PC-3 (cell line): ENCODE data around the gene ITGA7.

Experiments used
- EZH2 ChIP-seq: fragments of 300-600 bp; sonication (generic); IDR thresholded peaks from one replicate; pipeline ENCODE4 v1.6.1; 2017; ENCODE audit warnings: antibody characterized with exemption, mild to moderate bottlenecking, low read length; ENCODE audit not compliant: unreplicated experiment
- TF ChIP-seq, protein P1 (sequence below): fragments of 300-600 bp; sonication (generic); conservative IDR thresholded peaks from 2 replicates; pipeline ENCODE4 v1.5.1; 2017; ENCODE audit warnings: antibody characterized with exemption, low read depth, mild to moderate bottlenecking, low read length

DNA sequence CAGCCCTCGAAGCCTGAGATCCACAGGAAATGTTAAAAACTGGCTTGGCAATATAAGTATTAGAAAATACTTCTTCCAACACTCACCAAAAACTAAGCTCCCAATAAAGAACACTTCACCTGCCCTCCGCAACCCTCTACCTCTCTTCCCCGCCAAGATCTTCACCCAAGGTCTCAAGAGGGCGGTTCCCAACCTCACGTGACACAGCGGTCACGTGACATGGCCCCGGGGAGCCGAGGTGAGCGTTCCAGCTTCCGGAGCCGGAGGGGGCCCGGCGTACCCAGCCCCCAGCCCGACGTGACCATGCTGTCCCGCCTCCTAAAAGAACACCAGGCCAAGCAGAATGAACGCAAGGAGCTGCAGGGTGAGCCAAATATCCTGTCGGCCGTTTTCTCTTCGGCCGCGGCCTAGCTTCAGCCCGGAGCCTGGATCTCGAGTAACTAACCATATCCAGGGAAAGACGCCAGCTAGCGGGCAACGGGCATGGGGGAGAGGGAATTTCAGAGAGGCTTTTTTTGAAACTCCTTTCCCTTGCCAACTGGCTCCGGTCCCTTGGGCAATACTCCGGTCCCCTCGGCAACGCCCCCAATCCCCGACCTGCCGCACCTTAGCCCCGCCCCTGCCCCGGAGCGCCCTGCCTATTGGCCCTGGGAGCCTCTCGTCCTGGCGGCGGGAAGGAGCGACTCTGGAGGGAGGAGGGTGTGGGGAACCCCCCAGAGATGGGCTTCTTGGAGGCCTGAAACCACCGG, 8.3 kb upstream of the ITGA7 start, which contains the start of gene BLOC1S1:
- TF ChIP-seq, protein P1, sequence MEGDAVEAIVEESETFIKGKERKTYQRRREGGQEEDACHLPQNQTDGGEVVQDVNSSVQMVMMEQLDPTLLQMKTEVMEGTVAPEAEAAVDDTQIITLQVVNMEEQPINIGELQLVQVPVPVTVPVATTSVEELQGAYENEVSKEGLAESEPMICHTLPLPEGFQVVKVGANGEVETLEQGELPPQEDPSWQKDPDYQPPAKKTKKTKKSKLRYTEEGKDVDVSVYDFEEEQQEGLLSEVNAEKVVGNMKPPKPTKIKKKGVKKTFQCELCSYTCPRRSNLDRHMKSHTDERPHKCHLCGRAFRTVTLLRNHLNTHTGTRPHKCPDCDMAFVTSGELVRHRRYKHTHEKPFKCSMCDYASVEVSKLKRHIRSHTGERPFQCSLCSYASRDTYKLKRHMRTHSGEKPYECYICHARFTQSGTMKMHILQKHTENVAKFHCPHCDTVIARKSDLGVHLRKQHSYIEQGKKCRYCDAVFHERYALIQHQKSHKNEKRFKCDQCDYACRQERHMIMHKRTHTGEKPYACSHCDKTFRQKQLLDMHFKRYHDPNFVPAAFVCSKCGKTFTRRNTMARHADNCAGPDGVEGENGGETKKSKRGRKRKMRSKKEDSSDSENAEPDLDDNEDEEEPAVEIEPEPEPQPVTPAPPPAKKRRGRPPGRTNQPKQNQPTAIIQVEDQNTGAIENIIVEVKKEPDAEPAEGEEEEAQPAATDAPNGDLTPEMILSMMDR: no peak
- TF ChIP-seq EZH2: no peak
